ENCODE results near the gene PNMT. TPM values are rescaled to one million over a fixed set of nuclear protein-coding genes. Genes with fewer than 3 reads are reported as not detected.

The PNMT gene
- total and polyA plus RNA-seq, 2 donors (not counting 1 experiment from before 2014, with no cell fraction given) = 0.13 to 0.76 TPM

DNA sequence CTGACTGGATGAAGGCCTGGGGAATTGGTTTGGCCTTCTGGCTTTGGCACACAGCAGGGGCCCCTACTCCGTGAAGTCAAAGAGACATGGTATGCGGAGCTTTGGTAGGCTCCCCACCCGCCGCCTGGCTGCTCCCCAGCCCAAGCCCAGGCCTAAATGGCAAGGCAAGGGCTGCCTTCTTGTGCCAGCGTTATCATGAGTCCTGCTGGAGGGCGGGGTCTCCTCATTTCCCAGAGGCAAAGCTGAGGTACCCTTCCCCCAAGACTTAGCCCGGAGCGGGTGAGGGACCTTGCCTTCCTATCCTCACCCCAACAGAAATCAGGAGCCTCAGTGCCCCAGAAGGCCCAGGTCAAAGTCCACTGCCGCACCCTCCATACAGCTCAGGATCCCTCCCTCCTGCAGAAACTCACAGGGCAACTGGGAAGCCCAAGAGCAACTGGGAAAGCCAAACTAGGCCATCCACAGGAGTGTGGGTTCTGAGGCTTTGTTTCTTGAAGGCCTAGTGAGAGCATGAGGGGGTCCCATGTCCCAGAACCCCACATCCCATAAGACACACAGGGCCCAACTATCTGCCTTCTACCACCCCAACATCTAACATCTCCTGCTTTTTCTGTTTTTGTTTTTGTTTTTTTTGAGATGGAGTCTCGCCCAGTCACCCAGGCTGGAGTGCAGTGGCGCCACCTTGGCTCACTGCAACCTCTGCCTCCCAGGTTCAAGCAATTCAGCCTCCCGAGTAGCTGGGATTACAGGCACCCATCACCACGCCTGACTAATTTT, 10.3 kb downstream of the PNMT start:
- Mint-ChIP-seq H3K27ac (peak overlapping the region; percentile 98), H3K4me1 (peaks cover 70% of the 10 kb centered on the region), H3K4me3 (peak overlapping the region; percentile 79), H3K9me3 (ENCODE audit: insufficient read depth) (no peaks in the 10 kb centered on the region), H3K27me3 (no peaks in the 10 kb centered on the region)
- Histone ChIP-seq H3K9ac (ENCODE audit: low read length) (no peak overlapping the region), H3K4me1 (ENCODE audit: control insufficient read depth in 2 of 2, insufficient read depth in 2 of 2, low read length in 2 of 2) (peaks cover 72 to 76% of the 10 kb centered on the region in 2 donors), H3K9me3 (ENCODE audit: control extremely low read depth in 1 of 3, control insufficient read depth in 2 of 3, insufficient read depth in 1 of 3, low read length in 2 of 3) (peaks cover 0 to 3% (median 0%) of the 10 kb centered on the region in 3 donors), H4K20me1 (ENCODE audit: control insufficient read depth, insufficient read depth, low read length, poor library complexity, severe bottlenecking) (no peaks in the 10 kb centered on the region), H3K27ac (ENCODE audit: low read length in 2 of 2) (peak overlapping the region; percentile 64 to 94), H3K27me3 (replicated peaks in 1 of 4; ENCODE audit: control extremely low read depth in 1 of 4, control insufficient read depth in 3 of 4, insufficient read depth in 4 of 4, low read length in 3 of 4) (no peaks in the 10 kb centered on the region), H3K4me3 (ENCODE audit: control extremely low read depth in 1 of 5, extremely low read depth in 1 of 5, insufficient read depth in 1 of 5, low read depth in 2 of 5, low read length in 4 of 5) (no peak overlapping the region), H3K4me2 (replicated peaks; ENCODE audit: low read depth, low read length, poor library complexity, severe bottlenecking) (peak overlapping the region; percentile 69), H3K79me2 (ENCODE audit: control insufficient read depth, insufficient read depth, low read length) (no peaks in the 10 kb centered on the region), H2AFZ (ENCODE audit: insufficient read depth, low read depth, low read length, poor library complexity, severe bottlenecking) (peak overlapping the region; percentile 70), H3K36me3 (replicated peaks in 1 of 2; ENCODE audit: control extremely low read depth in 1 of 2, control insufficient read depth in 1 of 2, extremely low read depth in 1 of 2, insufficient read depth in 2 of 2, low read length in 1 of 2) (peaks cover 0 to 9% of the 10 kb centered on the region in 2 experiments)
- CTCF ChIA-PET = interaction anchor here (0.6 to 7.6 kb wide), 9 partner anchors 8 to 1086 kb away, joined by 3 to 48 read pairs (median 4); partner anchors contain the start of genes PGAP3 and PNMT
- no peak for ATAC-seq (ENCODE audit: low read depth)
- 89% methylated on average over 12 of the region's 13 CpGs for WGBS (ENCODE audit: insufficient coverage)
- TF ChIP-seq EZH2 (IDR thresholded peaks at IDR 0.05; ENCODE audit: borderline replicate concordance, insufficient read depth, low read depth, low read length, poor library complexity, severe bottlenecking) = no peak
- TF ChIP-seq, protein P1, sequence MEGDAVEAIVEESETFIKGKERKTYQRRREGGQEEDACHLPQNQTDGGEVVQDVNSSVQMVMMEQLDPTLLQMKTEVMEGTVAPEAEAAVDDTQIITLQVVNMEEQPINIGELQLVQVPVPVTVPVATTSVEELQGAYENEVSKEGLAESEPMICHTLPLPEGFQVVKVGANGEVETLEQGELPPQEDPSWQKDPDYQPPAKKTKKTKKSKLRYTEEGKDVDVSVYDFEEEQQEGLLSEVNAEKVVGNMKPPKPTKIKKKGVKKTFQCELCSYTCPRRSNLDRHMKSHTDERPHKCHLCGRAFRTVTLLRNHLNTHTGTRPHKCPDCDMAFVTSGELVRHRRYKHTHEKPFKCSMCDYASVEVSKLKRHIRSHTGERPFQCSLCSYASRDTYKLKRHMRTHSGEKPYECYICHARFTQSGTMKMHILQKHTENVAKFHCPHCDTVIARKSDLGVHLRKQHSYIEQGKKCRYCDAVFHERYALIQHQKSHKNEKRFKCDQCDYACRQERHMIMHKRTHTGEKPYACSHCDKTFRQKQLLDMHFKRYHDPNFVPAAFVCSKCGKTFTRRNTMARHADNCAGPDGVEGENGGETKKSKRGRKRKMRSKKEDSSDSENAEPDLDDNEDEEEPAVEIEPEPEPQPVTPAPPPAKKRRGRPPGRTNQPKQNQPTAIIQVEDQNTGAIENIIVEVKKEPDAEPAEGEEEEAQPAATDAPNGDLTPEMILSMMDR (IDR thresholded peaks at IDR 0.05) = no peak
- intact Hi-C loops (cut with micrococcal nuclease) = loop anchor here (1.0 to 5.0 kb wide), 2 partner anchors 10 to 74 kb away; partner anchors contain the start of gene PGAP3
- POLR2A ChIA-PET = interaction anchor here (1.2 to 3.6 kb wide), 3 partner anchors 8 to 12 kb away, joined by 6 to 11 read pairs (median 7); partner anchors contain the start of gene PGAP3
- no peak for DNase-seq
